MM.1S (cell line): ENCODE data around the gene CDKL5.

Experiments used
- CTCF ChIP-seq: fragments of 300-600 bp; sonication (generic); IDR thresholded peaks from 2 replicates; pipeline ENCODE4 v1.5.1; 2016; ENCODE audit warnings: antibody characterized with exemption, low read length, mixed read lengths
- EZH2 ChIP-seq: fragments of 300-600 bp; sonication (generic); optimal IDR thresholded peaks from 2 replicates; pipeline ENCODE3; 2017; ENCODE audit warnings: low read depth, mild to moderate bottlenecking, antibody characterized with exemption, low read length, mixed read lengths
- EZH2phosphoT487 ChIP-seq: fragments of 300-600 bp; sonication (generic); IDR thresholded peaks from 2 replicates; pipeline ENCODE4 v1.6.1; 2018; ENCODE audit warnings: antibody characterized with exemption, low read length

GRCh38 chrX:18465051-18465450 is 39.6 kb downstream of the CDKL5 start:
- no peak for TF ChIP-seq CTCF
- TF ChIP-seq EZH2, result no peak
- TF ChIP-seq EZH2phosphoT487, result no peak
